ENCODE data around the gene GCGR.

GCGR gene

GRCh38 chr17:81822996-81823819, 19.3 kb downstream of the GCGR start:
- no peaks in the 10 kb centered on the region for H3F3A ChIP-seq (ENCODE audit: insufficient read depth, low read length)
- no peaks in the 10 kb centered on the region for H3K9me3 ChIP-seq (ENCODE audit: low read length)
- no peaks in the 10 kb centered on the region for H3K79me2 ChIP-seq (ENCODE audit: insufficient read depth, low read length)
- no peak for TF ChIP-seq EZH2 (IDR thresholded peaks at IDR 0.05; ENCODE audit: borderline replicate concordance, low read length)
- TF ChIP-seq CTCF (IDR thresholded peaks at IDR 0.05; ENCODE audit: low read length): no peak
- peaks cover 4% of the 10 kb centered on the region; the same call in 1 of the 2 replicates for H3K27me3 ChIP-seq (ENCODE audit: insufficient read depth, low read length)
- no peaks in the 10 kb centered on the region for H4K20me1 ChIP-seq (ENCODE audit: insufficient read depth, low read length)
- no peaks in the 10 kb centered on the region for H3K9me2 ChIP-seq (ENCODE audit: low read depth, low read length)
- H3K9ac ChIP-seq (ENCODE audit: low read length): no peak overlapping the region
- no peak overlapping the region for H2AFZ ChIP-seq (ENCODE audit: low read length)
- H3K27ac ChIP-seq (ENCODE audit: low read depth, low read length, poor library complexity, severe bottlenecking): no peak overlapping the region
- no peaks in the 10 kb centered on the region for H3K36me3 ChIP-seq (ENCODE audit: insufficient read depth, low read length)
- H3K4me3 ChIP-seq (ENCODE audit: low read depth, low read length, poor library complexity, severe bottlenecking): no peak overlapping the region
- H3K4me1 ChIP-seq (ENCODE audit: insufficient read depth, low read length, severe bottlenecking): no peaks in the 10 kb centered on the region
- H3K4me2 ChIP-seq (ENCODE audit: low read length): no peak overlapping the region

GRCh38 chr17:81823820-81824550, 20.0 kb downstream of the GCGR start:
- H3K4me1 ChIP-seq (ENCODE audit: insufficient read depth, low read length, severe bottlenecking): no peaks in the 10 kb centered on the region
- TF ChIP-seq CTCF (IDR thresholded peaks at IDR 0.05; ENCODE audit: low read length): no peak
- TF ChIP-seq EZH2 (IDR thresholded peaks at IDR 0.05; ENCODE audit: borderline replicate concordance, low read length): no peak
- no peak overlapping the region for H3K4me2 ChIP-seq (ENCODE audit: low read length)
- no peaks in the 10 kb centered on the region for H3F3A ChIP-seq (ENCODE audit: insufficient read depth, low read length)
- H3K4me3 ChIP-seq (ENCODE audit: low read depth, low read length, poor library complexity, severe bottlenecking): no peak overlapping the region
- no peaks in the 10 kb centered on the region for H4K20me1 ChIP-seq (ENCODE audit: insufficient read depth, low read length)
- H3K36me3 ChIP-seq (ENCODE audit: insufficient read depth, low read length): no peaks in the 10 kb centered on the region
- no peak overlapping the region for H3K27ac ChIP-seq (ENCODE audit: low read depth, low read length, poor library complexity, severe bottlenecking)
- no peaks in the 10 kb centered on the region for H3K9me3 ChIP-seq (ENCODE audit: low read length)
- H3K9me2 ChIP-seq (ENCODE audit: low read depth, low read length): no peaks in the 10 kb centered on the region
- no peak overlapping the region for H3K9ac ChIP-seq (ENCODE audit: low read length)
- H3K79me2 ChIP-seq (ENCODE audit: insufficient read depth, low read length): no peaks in the 10 kb centered on the region
- peaks cover 4% of the 10 kb centered on the region; the same call in 1 of the 2 replicates for H3K27me3 ChIP-seq (ENCODE audit: insufficient read depth, low read length)
- no peak overlapping the region for H2AFZ ChIP-seq (ENCODE audit: low read length)

GRCh38 chr17:81824595-81824994, 20.6 kb downstream of the GCGR start:
- H3K79me2 ChIP-seq (ENCODE audit: insufficient read depth, low read length): no peaks in the 10 kb centered on the region
- H3K4me2 ChIP-seq (ENCODE audit: low read length): no peak overlapping the region
- H3F3A ChIP-seq (ENCODE audit: insufficient read depth, low read length): no peaks in the 10 kb centered on the region
- H3K9me3 ChIP-seq (ENCODE audit: low read length): no peaks in the 10 kb centered on the region
- TF ChIP-seq EZH2 (IDR thresholded peaks at IDR 0.05; ENCODE audit: borderline replicate concordance, low read length) (no peak), CTCF (IDR thresholded peaks at IDR 0.05; ENCODE audit: low read length) (no peak)
- H4K20me1 ChIP-seq (ENCODE audit: insufficient read depth, low read length): no peaks in the 10 kb centered on the region
- no peak overlapping the region for H2AFZ ChIP-seq (ENCODE audit: low read length)
- H3K9me2 ChIP-seq (ENCODE audit: low read depth, low read length): no peaks in the 10 kb centered on the region
- no peak overlapping the region for H3K9ac ChIP-seq (ENCODE audit: low read length)
- no peaks in the 10 kb centered on the region for H3K4me1 ChIP-seq (ENCODE audit: insufficient read depth, low read length, severe bottlenecking)
- H3K36me3 ChIP-seq (ENCODE audit: insufficient read depth, low read length): no peaks in the 10 kb centered on the region
- H3K27ac ChIP-seq (ENCODE audit: low read depth, low read length, poor library complexity, severe bottlenecking): no peak overlapping the region
- no peak overlapping the region for H3K4me3 ChIP-seq (ENCODE audit: low read depth, low read length, poor library complexity, severe bottlenecking)
- H3K27me3 ChIP-seq (ENCODE audit: insufficient read depth, low read length): no peaks in the 10 kb centered on the region

All from OCI-LY1 (cell line).